ENCODE data around the gene TMEM200B. TPM values are rescaled to one million over a fixed set of nuclear protein-coding genes. Genes with fewer than 3 reads are reported as not detected.
"Not testable (repeated sequence)": the region's sequence is repeated elsewhere in the genome, so short reads cannot be mapped to it uniquely, and the experiment has no call there.

Gene TMEM200B
- total and polyA plus RNA-seq, 4 donors: 1.9 to 10.5 (median 4.7) TPM

- Histone ChIP-seq H3K36me3 (ENCODE audit: control insufficient read depth in 4 of 4, insufficient read depth in 4 of 4, low read length in 4 of 4) (no peaks in the 10 kb centered on the region), H3K27ac (ENCODE audit: low read depth in 1 of 2, low read length in 1 of 2) (no peak overlapping the region), H3K4me1 (ENCODE audit: control insufficient read depth in 5 of 5, insufficient read depth in 5 of 5, low read length in 5 of 5) (peaks cover 0 to 5% (median 4%) of the 10 kb centered on the region in 5 donors), H3K4me3 (no peak overlapping the region), H3K27me3 (ENCODE audit: control insufficient read depth in 3 of 3, insufficient read depth in 3 of 3, low read length in 2 of 3) (no peaks in the 10 kb centered on the region), H3K9ac (ENCODE audit: insufficient read depth in 1 of 2, low read length in 2 of 2) (no peak overlapping the region), H3K9me3 (ENCODE audit: control insufficient read depth in 4 of 4, insufficient read depth in 3 of 4, low read length in 3 of 4) (no peaks in the 10 kb centered on the region)
- DNase-seq (peak in 2 of 3 donors; percentile 13 to 32), ATAC-seq (ENCODE audit: insufficient read depth, low FRiP score) (no peak)
- 61 to 80% methylated on average over 14 of the region's 14 CpGs for WGBS, 2 donors
- no peak for TF ChIP-seq CTCF (IDR thresholded peaks at IDR 0.05; ENCODE audit: control extremely low read depth, extremely low read depth)
Measured at GRCh38 chr1:29136391-29136915, 12.8 kb upstream of the TMEM200B start.

DNA sequence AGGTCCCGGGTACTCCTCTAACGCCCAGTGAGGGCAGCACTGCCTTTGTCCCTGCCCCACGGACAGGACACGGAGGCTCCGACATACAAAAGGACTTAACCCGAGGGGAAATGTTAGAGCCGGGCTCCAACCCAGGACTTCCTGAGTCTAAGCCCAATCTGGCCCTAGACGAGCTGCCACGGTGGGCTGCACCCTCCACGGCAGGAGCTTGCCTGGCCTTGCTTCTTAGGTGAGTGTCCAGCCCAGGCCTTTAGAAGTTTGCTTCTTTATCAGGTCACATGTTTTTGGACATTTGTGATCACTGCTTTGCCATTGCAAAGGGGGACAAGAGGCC lies 11.0 kb upstream of the TMEM200B start:
- no peak for TF ChIP-seq CTCF (IDR thresholded peaks at IDR 0.05; ENCODE audit: control extremely low read depth, extremely low read depth)
- no peak overlapping the region for H3K4me3 ChIP-seq
- no peak overlapping the region for H3K9ac ChIP-seq (ENCODE audit: insufficient read depth in 1 of 2, low read length in 2 of 2)
- H3K27ac ChIP-seq (ENCODE audit: low read depth in 1 of 2, low read length in 1 of 2): no peak overlapping the region
- H3K9me3 ChIP-seq (ENCODE audit: control insufficient read depth in 4 of 4, insufficient read depth in 3 of 4, low read length in 3 of 4): no peaks in the 10 kb centered on the region
- WGBS, 2 donors: 62 to 70% methylated on average over 10 of the region's 10 CpGs
- no peak for DNase-seq
- ATAC-seq (ENCODE audit: insufficient read depth, low FRiP score): no peak
- no peaks in the 10 kb centered on the region for H3K27me3 ChIP-seq (ENCODE audit: control insufficient read depth in 3 of 3, insufficient read depth in 3 of 3, low read length in 2 of 3)
- no peaks in the 10 kb centered on the region for H3K36me3 ChIP-seq (ENCODE audit: control insufficient read depth in 4 of 4, insufficient read depth in 4 of 4, low read length in 4 of 4)
- peaks cover 0 to 5% (median 4%) of the 10 kb centered on the region in 5 donors for H3K4me1 ChIP-seq (ENCODE audit: control insufficient read depth in 5 of 5, insufficient read depth in 5 of 5, low read length in 5 of 5)

DNA sequence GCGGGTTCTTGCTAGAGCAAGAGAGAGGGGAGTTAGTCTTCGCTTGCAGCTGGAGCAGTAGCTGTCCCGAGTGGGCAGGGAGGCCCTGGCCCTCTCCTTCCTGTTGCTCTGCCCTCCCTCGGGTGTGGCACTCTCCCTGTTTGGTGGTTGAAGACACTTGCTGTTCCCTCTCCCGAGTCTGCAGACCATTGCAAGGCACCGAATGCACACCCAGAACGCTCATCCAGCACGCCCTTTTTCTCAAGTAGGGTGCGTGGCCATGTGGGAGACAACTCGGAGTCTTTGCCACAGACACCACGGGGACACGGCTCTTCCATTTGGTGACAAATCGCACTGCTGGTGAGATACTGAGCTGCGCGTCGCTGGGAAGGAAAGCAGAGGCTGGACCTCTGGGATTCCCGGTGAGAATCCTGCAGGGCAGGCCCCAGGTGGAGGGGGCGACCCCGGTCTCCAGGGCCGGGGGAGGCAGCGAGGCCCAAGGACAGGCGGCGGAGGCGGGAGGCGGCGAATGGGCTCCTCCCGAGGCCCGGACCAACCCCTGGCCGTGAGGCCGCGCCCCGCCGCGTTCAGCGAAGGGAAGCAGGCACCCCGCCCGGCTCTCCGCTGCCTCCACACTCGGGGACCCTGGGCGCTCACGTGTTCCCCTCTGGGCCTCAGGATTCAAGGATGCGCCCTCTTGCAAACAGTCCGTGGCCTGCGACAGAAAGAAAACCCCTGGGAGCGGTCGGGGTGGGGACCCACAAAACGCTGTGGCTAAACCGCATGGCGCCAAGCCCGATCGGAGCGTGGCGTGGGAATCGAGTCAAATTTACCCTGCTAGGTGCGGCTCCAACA lies 10.4 kb upstream of the TMEM200B start:
- Histone ChIP-seq H3K27me3 (ENCODE audit: control insufficient read depth in 3 of 3, insufficient read depth in 3 of 3, low read length in 2 of 3) (no peaks in the 10 kb centered on the region), H3K9ac (ENCODE audit: insufficient read depth in 1 of 2, low read length in 2 of 2) (no peak overlapping the region), H3K4me3 (no peak overlapping the region), H3K9me3 (ENCODE audit: control insufficient read depth in 4 of 4, insufficient read depth in 3 of 4, low read length in 3 of 4) (no peaks in the 10 kb centered on the region), H3K4me1 (ENCODE audit: control insufficient read depth in 5 of 5, insufficient read depth in 5 of 5, low read length in 5 of 5) (peaks cover 0 to 5% (median 4%) of the 10 kb centered on the region in 5 donors), H3K27ac (ENCODE audit: low read depth in 1 of 2, low read length in 1 of 2) (no peak overlapping the region), H3K36me3 (ENCODE audit: control insufficient read depth in 4 of 4, insufficient read depth in 4 of 4, low read length in 4 of 4) (no peaks in the 10 kb centered on the region)
- no peak for TF ChIP-seq CTCF (IDR thresholded peaks at IDR 0.05; ENCODE audit: control extremely low read depth, extremely low read depth)
- ATAC-seq (ENCODE audit: insufficient read depth, low FRiP score) (no peak), DNase-seq (no peak)
- WGBS, 2 donors: 69% methylated on average over 49 to 55 of the region's 55 CpGs

GRCh38 chr1:29131056-29131455 lies 7.4 kb upstream of the TMEM200B start:
- not testable (repeated sequence) for H3K27me3 ChIP-seq (ENCODE audit: control insufficient read depth in 3 of 3, insufficient read depth in 3 of 3, low read length in 2 of 3); H3K36me3 ChIP-seq (ENCODE audit: control insufficient read depth in 4 of 4, insufficient read depth in 4 of 4, low read length in 4 of 4); DNase-seq; H3K4me3 ChIP-seq; H3K27ac ChIP-seq (ENCODE audit: low read depth in 1 of 2, low read length in 1 of 2); ATAC-seq (ENCODE audit: insufficient read depth, low FRiP score); H3K9me3 ChIP-seq (ENCODE audit: control insufficient read depth in 4 of 4, insufficient read depth in 3 of 4, low read length in 3 of 4); H3K4me1 ChIP-seq (ENCODE audit: control insufficient read depth in 5 of 5, insufficient read depth in 5 of 5, low read length in 5 of 5); H3K9ac ChIP-seq (ENCODE audit: insufficient read depth in 1 of 2, low read length in 2 of 2)
- 96 to 97% methylated on average over 29 of the region's 29 CpGs for WGBS, 2 donors
